ENCODE measurements around the gene SHMT2. TPM values are rescaled to one million over a fixed set of nuclear protein-coding genes. Genes with fewer than 3 reads are reported as not detected.

The SHMT2 gene
- total and polyA plus RNA-seq, 2 experiments from 2014 or later = 59.9 to 110 TPM

DNA sequence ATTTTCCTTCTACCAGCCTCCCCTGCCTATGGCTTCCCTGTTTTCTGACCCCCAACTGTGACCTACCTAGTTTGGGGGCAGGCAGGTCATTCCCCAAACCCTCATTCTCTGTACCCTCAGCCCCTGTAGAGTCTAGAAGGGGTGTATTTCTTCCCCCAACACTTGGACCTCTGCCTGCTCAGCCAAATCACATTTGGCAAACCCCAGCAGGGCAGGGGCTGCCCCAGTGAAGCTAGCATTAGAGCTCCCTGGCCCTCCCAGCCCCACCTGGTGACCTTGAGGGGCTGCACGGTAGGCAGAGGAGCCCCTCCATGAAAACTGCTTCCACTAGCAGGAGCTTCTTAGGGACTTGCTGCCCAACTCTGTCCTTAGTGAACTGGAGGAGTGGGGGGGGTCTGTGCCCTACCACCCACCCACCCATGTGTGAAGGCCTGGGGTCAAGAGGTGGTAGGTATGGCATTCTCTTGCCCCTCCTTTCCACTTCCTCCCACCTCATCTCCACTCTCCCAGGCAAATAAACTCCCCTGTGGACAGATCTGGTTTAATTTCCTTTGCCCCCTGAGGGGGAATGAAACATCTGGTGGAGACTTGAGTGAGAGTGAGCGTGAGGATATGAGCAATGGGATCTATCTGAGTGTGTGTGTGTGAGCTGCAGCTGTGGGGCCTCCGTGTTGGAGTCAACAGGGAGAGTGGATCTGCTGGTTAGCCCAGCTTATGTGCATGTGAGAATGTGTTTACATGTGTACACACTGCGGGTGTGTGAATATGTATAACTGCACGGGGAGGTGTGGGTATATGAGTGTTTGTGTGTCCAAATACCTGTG lies 11.3 kb upstream of the SHMT2 start:
- TF ChIP-seq, protein P1, sequence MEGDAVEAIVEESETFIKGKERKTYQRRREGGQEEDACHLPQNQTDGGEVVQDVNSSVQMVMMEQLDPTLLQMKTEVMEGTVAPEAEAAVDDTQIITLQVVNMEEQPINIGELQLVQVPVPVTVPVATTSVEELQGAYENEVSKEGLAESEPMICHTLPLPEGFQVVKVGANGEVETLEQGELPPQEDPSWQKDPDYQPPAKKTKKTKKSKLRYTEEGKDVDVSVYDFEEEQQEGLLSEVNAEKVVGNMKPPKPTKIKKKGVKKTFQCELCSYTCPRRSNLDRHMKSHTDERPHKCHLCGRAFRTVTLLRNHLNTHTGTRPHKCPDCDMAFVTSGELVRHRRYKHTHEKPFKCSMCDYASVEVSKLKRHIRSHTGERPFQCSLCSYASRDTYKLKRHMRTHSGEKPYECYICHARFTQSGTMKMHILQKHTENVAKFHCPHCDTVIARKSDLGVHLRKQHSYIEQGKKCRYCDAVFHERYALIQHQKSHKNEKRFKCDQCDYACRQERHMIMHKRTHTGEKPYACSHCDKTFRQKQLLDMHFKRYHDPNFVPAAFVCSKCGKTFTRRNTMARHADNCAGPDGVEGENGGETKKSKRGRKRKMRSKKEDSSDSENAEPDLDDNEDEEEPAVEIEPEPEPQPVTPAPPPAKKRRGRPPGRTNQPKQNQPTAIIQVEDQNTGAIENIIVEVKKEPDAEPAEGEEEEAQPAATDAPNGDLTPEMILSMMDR (IDR thresholded peaks at IDR 0.05; ENCODE audit: low read depth, low read length) = no peak
- no peak for DNase-seq (ENCODE audit: low read depth in 1 of 2, low spot score in 1 of 2)
- Histone ChIP-seq H3K36me3 (no peaks in the 10 kb centered on the region), H3K27ac (no peak overlapping the region), H3K4me3 (no peak overlapping the region), H3K4me1 (ENCODE audit: low read depth) (no peaks in the 10 kb centered on the region), H3K27me3 (peaks cover 97% of the 10 kb centered on the region), H3K9me3 (ENCODE audit: low read depth) (no peaks in the 10 kb centered on the region)

DNA sequence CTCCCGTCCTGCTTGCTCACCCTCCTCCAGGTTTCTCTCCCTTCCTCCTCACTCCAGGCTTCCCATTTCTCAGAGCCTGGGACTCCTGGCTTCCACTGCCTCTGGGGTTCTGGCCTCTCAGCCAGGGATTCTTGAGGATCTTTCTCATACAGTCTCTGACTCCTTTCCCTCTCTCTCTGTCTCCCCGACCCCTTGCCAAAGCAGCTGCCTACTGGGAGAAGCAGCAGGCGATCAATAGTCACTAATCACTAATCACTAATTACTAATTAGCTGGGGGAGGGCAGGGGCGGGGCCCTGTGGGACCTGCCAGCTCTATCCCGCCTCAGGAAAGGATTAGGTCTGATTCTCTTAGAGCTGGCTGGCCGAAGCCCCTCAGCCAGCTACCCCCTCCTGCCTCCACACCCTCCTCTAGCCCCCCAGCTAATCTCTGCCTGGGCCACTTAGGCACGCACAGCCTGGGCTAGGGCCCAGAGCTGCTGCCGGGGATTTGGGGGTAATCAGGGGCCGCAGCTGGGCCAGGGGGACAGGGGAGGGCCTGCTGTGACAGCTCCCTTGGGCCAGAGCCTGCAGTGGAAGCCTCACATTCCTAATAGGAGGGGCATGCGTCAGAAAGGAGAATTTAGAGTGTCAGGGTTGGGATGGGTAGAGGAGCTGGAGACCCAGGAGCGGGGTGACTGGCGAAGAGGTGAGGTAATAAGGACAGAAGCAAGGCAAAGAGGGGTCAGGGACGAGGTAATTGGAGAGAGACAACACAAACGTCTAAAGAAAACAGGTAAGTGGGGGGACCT lies 10.1 kb upstream of the SHMT2 start:
- TF ChIP-seq, protein P1 (IDR thresholded peaks at IDR 0.05; ENCODE audit: low read depth, low read length) = no peak
- no peak for DNase-seq (ENCODE audit: low read depth in 1 of 2, low spot score in 1 of 2)
- Histone ChIP-seq H3K27me3 (peaks cover 100% of the 10 kb centered on the region), H3K36me3 (no peaks in the 10 kb centered on the region), H3K27ac (no peak overlapping the region), H3K4me1 (ENCODE audit: low read depth) (no peaks in the 10 kb centered on the region), H3K4me3 (no peak overlapping the region), H3K9me3 (ENCODE audit: low read depth) (no peaks in the 10 kb centered on the region)

- TF ChIP-seq, protein P1 (IDR thresholded peaks at IDR 0.05; ENCODE audit: low read depth, low read length) = no peak
- Histone ChIP-seq H3K4me3 (no peak overlapping the region), H3K9me3 (ENCODE audit: low read depth) (no peaks in the 10 kb centered on the region), H3K36me3 (no peaks in the 10 kb centered on the region), H3K4me1 (ENCODE audit: low read depth) (no peaks in the 10 kb centered on the region), H3K27ac (no peak overlapping the region), H3K27me3 (peaks cover 100% of the 10 kb centered on the region)
- DNase-seq (ENCODE audit: low read depth in 1 of 2, low spot score in 1 of 2) = no peak
These were observed 9.3 kb upstream of the SHMT2 start for GRCh38 chr12:57219993-57220754.

DNA sequence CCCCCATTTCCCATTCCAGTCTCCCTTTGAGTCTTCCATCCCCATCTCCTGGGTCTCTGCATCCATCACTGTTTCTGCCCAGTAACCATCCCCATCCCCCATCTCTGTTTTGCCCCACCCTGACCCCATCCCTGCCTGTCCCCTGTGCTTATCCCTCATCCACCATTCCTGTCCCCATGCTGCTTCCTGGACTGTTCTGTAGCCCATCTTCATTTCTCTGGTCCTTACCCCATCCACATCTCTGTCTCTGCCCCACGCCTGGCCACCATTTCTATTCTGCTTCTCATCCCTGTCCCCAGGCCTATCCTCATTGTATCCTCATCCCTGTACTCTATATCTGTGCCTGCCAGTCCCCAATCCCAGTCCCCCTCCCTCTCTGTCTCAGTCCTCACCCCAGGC lies 8.7 kb upstream of the SHMT2 start:
- no peaks in the 10 kb centered on the region for H3K36me3 ChIP-seq
- H3K9me3 ChIP-seq (ENCODE audit: low read depth) = no peaks in the 10 kb centered on the region
- peaks cover 100% of the 10 kb centered on the region for H3K27me3 ChIP-seq
- DNase-seq (ENCODE audit: low read depth in 1 of 2, low spot score in 1 of 2) = no peak
- TF ChIP-seq, protein P1 (IDR thresholded peaks at IDR 0.05; ENCODE audit: low read depth, low read length) = no peak
- H3K4me3 ChIP-seq = no peak overlapping the region
- no peak overlapping the region for H3K27ac ChIP-seq
- no peaks in the 10 kb centered on the region for H3K4me1 ChIP-seq (ENCODE audit: low read depth)

DNA sequence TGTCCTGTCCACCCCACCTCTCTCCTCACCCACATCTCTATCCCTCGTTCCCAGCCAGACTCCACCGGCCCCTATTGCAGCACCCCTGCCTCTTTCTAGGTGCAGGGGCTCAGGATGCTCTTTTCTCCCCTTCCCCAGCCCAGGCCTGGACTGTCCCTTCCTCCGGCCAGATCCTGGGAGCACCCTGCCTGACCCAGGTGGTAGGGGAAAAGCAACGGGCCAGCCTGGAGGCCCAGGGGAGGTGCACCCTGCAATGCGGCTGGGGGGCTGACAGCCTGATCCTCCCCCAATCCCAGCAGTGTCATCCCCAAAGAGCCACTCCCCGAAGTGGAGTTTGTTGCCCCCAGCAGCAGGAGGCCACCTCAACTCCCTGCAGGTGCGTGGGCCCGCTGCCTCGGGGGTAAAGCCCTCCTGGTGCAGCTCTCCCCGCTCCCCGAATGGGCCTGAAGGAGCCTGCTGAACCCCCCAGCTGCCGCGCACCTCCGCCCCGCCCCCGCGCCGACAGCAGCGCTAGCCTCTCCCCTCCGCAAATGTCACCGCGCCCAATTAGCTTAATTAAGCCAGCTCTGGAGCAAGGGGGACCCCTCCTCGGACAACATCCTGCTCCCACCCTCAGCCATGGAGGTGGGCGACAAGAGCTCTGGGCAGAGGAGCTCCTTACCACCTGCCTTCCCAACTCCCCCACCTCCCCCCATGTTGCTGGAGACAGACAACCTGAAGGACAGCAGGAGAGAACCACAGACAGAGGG lies 8.2 kb upstream of the SHMT2 start:
- no peaks in the 10 kb centered on the region for H3K36me3 ChIP-seq
- TF ChIP-seq, protein P1 (IDR thresholded peaks at IDR 0.05; ENCODE audit: low read depth, low read length) = no peak
- no peaks in the 10 kb centered on the region for H3K9me3 ChIP-seq (ENCODE audit: low read depth)
- H3K4me1 ChIP-seq (ENCODE audit: low read depth) = no peaks in the 10 kb centered on the region
- no peak for DNase-seq (ENCODE audit: low read depth in 1 of 2, low spot score in 1 of 2)
- no peak overlapping the region for H3K27ac ChIP-seq
- H3K27me3 ChIP-seq = peaks cover 100% of the 10 kb centered on the region
- no peak overlapping the region for H3K4me3 ChIP-seq

Measured in cardiac muscle cell (in vitro differentiated cells and primary cell).